Lung (tissue), 12 donors: ENCODE data around the gene B3GNT3. TPM values are rescaled to one million over a fixed set of nuclear protein-coding genes. Genes with fewer than 3 reads are reported as not detected.
A peak's percentile ranks its signal among the peaks of the same experiment; 100 is the strongest.

ENCODE experiments used
- ATAC-seq: fragments of 200-7000 bp; cut with Tn5 transposase; one replicate; pipeline ENCODE4 v1.9.1; 2020; ENCODE audit warnings: moderate number of reproducible peaks; ENCODE audit not compliant: insufficient read depth, low FRiP score
- DNase-seq, 3 donors: peaks; one replicate each; pipeline ENCODE4 v3.0.0-alpha.2; 2013 to 2017
- H3K27ac ChIP-seq, 2 donors: one replicate each; pipeline ENCODE4 v1.5.1; 2013; ENCODE audit warnings: mild to moderate bottlenecking in 2 of 2, moderate library complexity in 2 of 2, control low read depth in 1 of 2, inconsistent platforms in 1 of 2, low read depth in 1 of 2, low read length in 1 of 2
- H3K27me3 ChIP-seq, 3 donors: one replicate each; pipeline ENCODE4 v1.5.1; 2013; ENCODE audit warnings: low read length in 2 of 3; ENCODE audit not compliant: control insufficient read depth in 3 of 3, insufficient read depth in 3 of 3
- H3K36me3 ChIP-seq, 4 donors: one replicate each; pipeline ENCODE4 v1.5.1; 2013; ENCODE audit warnings: low read length in 4 of 4, mild to moderate bottlenecking in 1 of 4, moderate library complexity in 1 of 4; ENCODE audit not compliant: control insufficient read depth in 4 of 4, insufficient read depth in 4 of 4
- H3K4me1 ChIP-seq, 5 donors: one replicate each; pipeline ENCODE4 v1.5.1; 2013; ENCODE audit warnings: low read length in 5 of 5, mild to moderate bottlenecking in 2 of 5, moderate library complexity in 1 of 5; ENCODE audit not compliant: control insufficient read depth in 5 of 5, insufficient read depth in 5 of 5
- H3K4me3 ChIP-seq: one replicate; pipeline ENCODE4 v1.5.1; 2013; ENCODE audit warnings: mild to moderate bottlenecking, control low read depth, moderate library complexity
- H3K9ac ChIP-seq, 2 donors: one replicate each; pipeline ENCODE4 v1.5.1; 2013; ENCODE audit warnings: low read length in 2 of 2, control low read depth in 1 of 2; ENCODE audit not compliant: insufficient read depth in 1 of 2
- H3K9me3 ChIP-seq, 4 donors: one replicate each; pipeline ENCODE4 v1.5.1; 2013; ENCODE audit warnings: low read length in 3 of 4, mild to moderate bottlenecking in 1 of 4, moderate library complexity in 1 of 4; ENCODE audit not compliant: control insufficient read depth in 4 of 4, insufficient read depth in 3 of 4
- WGBS, 2 donors: extraction: QIAGEN DNeasy Blood & Tissue Kit; methylation state at CpG; one replicate each; pipeline ENCODE4 v1.1.7; 2013; 5-methylcytosine and 5-hydroxymethylcytosine counted together
- polyA plus RNA-seq, 2 donors: library from polyadenylated mRNA; stranded (reverse); fragments of 200-250 nt; gene quantifications; one replicate each; pipeline ENCODE4 v1.2.1, GENCODE V29; 2013
- total RNA-seq, 2 donors: library from RNA; depleted of rRNA in 1 of 2; stranded (reverse); fragments of >200 nt in 1 of 2; gene quantifications; one replicate each; pipeline ENCODE4 v1.2.1, GENCODE V29; 2014 to 2021
- TF ChIP-seq, protein P1 (sequence below): IDR thresholded peaks from 2 replicates; pipeline ENCODE4 v1.5.1; 2012; ENCODE audit warnings: mild to moderate bottlenecking; ENCODE audit errors: control extremely low read depth, extremely low read depth
- donor health status: control.
- donor health status: control.
- donor health status: Bipolar disorder and iron deficiency.
- donor health status: healthy.
- donor health status: DM: yes; HTN: yes; CAD: no.

B3GNT3 gene
- total and polyA plus RNA-seq, 4 donors: 1.00 to 3.0 (median 2.0) TPM

DNA sequence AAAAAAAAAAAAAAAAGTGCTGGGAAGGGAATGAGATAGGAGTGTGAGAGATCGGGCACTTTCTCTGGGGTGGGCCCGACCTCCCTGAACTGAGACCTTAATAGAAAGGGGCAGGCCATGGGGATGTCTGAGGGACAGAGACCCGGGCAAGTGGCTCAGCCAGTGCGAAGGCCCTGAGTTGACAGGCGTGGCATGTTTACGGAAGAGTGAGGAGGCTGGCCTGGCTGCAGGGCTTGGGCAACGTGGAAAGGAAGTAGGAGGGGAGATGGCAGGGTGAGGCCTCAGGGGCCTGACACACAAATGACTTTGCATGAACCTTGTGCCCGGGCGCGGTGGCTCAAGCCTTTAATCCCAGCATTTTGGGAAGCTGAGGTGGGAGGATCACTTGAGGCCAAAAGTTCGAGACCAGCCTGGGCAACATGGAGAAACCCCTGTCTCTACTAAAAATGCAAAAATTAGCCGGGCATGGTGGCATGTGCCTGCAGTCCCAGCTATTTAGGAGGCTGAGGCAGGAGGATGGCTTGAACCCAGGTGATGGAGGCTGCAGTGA, 29.8 kb upstream of the B3GNT3 start:
- ATAC-seq: peak; percentile 58
- no peak overlapping the region for H3K9ac ChIP-seq

DNA sequence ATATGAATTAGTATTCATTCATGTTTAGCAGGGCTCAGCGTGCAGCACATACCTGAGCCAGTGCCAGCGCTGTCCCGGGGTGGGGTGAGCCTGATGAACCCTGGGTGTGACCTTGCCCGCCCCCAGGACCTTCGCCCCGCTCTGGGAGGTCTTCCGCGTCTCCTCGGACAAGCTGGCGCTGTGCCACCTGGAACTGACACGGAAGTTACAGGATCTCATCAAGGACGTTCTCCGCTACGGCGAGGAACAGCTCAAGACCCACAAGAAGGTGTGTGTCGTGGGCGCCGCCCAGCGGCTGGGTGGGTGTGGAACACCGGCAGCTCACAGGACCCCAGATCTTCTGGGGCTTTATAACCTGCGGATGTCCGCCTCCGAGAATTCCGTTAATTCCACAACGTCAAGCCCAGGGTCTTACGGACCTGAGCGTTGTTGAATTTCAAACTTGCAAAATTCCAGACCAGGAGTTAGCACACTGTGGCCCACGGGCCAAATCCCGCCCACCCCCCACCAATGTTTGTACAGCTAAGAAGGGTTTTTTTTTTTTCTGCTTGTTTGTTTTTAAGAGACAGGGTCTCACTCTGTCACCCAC, 28.3 kb upstream of the B3GNT3 start:
- peaks cover 0 to 11% (median 3%) of the 10 kb centered on the region in 5 donors for H3K4me1 ChIP-seq
- DNase-seq (peak; percentile 65 to 77 (median 76)), ATAC-seq (peak; percentile 51)
- no peak overlapping the region for H3K9ac ChIP-seq
- no peaks in the 10 kb centered on the region for H3K36me3 ChIP-seq
- WGBS, 2 donors: 20 to 27% methylated on average over 29 of the region's 29 CpGs
- TF ChIP-seq, protein P1, sequence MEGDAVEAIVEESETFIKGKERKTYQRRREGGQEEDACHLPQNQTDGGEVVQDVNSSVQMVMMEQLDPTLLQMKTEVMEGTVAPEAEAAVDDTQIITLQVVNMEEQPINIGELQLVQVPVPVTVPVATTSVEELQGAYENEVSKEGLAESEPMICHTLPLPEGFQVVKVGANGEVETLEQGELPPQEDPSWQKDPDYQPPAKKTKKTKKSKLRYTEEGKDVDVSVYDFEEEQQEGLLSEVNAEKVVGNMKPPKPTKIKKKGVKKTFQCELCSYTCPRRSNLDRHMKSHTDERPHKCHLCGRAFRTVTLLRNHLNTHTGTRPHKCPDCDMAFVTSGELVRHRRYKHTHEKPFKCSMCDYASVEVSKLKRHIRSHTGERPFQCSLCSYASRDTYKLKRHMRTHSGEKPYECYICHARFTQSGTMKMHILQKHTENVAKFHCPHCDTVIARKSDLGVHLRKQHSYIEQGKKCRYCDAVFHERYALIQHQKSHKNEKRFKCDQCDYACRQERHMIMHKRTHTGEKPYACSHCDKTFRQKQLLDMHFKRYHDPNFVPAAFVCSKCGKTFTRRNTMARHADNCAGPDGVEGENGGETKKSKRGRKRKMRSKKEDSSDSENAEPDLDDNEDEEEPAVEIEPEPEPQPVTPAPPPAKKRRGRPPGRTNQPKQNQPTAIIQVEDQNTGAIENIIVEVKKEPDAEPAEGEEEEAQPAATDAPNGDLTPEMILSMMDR: peak; percentile 70
- no peaks in the 10 kb centered on the region for H3K9me3 ChIP-seq
- no peak overlapping the region for H3K27ac ChIP-seq
- H3K27me3 ChIP-seq: no peaks in the 10 kb centered on the region
- no peak overlapping the region for H3K4me3 ChIP-seq

More for the DNA sequence above, 29.8 kb upstream of the B3GNT3 start:
- DNase-seq: peak in 1 of 3 donors; percentile 29
- Histone ChIP-seq H3K27me3 (no peaks in the 10 kb centered on the region), H3K9me3 (no peaks in the 10 kb centered on the region), H3K27ac (peak overlapping the region in 1 of 2 donors; percentile 59), H3K36me3 (no peaks in the 10 kb centered on the region), H3K4me1 (peaks cover 0 to 11% (median 3%) of the 10 kb centered on the region in 5 donors), H3K4me3 (no peak overlapping the region)
- 27 to 40% methylated on average over 12 of the region's 12 CpGs for WGBS, 2 donors
- TF ChIP-seq, protein P1: no peak

DNA sequence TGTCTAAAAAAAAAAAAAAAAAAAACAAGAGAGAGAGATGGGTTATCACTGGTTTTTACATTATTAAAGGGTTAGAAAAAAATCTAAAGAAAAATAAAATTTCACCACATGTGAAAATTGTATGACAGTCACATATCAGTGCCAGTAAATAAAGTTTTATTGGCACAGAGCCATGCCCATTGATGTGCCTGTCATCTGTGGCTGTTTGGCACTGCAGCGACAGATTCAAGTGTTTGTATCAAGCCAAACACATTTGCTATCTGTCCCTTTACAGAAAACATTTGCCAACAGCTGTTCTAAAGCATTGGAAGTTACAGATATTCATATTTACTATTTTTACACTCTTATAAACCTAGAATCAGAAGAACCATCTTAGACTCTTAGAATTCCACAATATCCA, 27.4 kb upstream of the B3GNT3 start:
- Histone ChIP-seq H3K9me3 (no peaks in the 10 kb centered on the region), H3K4me3 (no peak overlapping the region), H3K27me3 (no peaks in the 10 kb centered on the region), H3K4me1 (peaks cover 0 to 11% (median 3%) of the 10 kb centered on the region in 5 donors), H3K36me3 (peaks cover 0 to under 1% (median 0%) of the 10 kb centered on the region in 4 donors), H3K9ac (no peak overlapping the region), H3K27ac (no peak overlapping the region)
- ATAC-seq (no peak), DNase-seq (peak in 2 of 3 donors; percentile 42 to 43)
- 64 to 76% methylated on average over 1 of the region's 1 CpG for WGBS, 2 donors
- TF ChIP-seq, protein P1: no peak
